SK-N-MC (cell line): ENCODE results near the gene ADCYAP1R1.

Experiments used
- EZH2 ChIP-seq: fragments of 200-600 bp; sonication (generic); IDR thresholded peaks from one replicate; pipeline ENCODE4 v1.6.1; 2017; ENCODE audit warnings: antibody characterized with exemption
- FOXP2 ChIP-seq: optimal IDR thresholded peaks from 2 replicates; pipeline ENCODE3; 2011; ENCODE audit warnings: mild to moderate bottlenecking, moderate library complexity; ENCODE audit not compliant: insufficient read depth; ENCODE audit errors: extremely low read length, control extremely low read depth
- POLR2AphosphoS5 ChIP-seq: IDR thresholded peaks from 2 replicates; pipeline ENCODE4 v1.6.1; 2012; ENCODE audit warnings: mild to moderate bottlenecking, low read depth, low read length, borderline replicate concordance

DNA sequence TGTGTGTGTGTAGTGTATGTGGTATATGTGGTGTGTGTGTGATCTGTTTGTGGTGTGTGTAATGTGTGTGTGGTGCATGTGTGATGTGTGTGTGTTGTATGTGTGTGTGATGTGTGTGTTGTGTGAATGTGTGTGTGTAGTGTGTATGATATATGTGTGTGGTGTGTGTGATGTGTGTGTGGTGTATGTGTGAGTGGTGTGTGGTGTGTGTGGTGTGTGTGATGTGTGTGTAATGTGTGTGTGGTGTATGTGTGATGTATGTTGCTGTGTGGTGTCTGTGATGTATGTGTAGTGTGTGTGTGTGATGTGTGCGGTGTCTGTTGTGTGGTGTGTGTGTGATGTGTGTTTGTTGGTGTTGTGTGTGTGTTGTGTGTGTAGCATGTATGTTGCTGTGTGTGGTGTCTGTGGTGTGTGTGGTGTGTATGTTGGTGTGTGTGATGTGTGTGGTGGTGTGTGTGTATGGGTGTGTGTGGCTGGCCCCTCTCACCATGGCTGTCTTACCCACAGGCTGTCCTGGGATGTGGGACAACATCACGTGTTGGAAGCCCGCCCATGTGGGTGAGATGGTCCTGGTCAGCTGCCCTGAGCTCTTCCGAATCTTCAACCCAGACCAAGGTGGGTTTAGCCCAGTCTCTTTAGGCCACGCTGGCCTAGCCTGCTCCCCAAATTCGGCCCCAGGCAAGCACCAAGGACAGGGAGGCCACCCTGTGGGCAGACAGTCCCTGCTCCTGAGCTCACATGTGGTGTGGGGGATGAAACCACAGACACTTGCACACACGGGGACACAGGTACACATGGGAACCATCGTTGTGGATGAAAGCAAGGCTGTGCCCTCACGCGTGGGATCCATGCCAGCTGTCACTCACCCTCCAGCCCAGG is 25.6 kb downstream of the ADCYAP1R1 start:
- TF ChIP-seq POLR2AphosphoS5 (no peak), EZH2 (no peak), FOXP2 (no peak)
